WTC11 (cell line): Measurements from ENCODE around the gene ZFR. TPM values are rescaled to one million over a fixed set of nuclear protein-coding genes. Genes with fewer than 3 reads are reported as not detected.

Experiments
- ATAC-seq: fragments of 200-7000 bp; cut with Tn5 transposase; 2 replicates; pipeline ENCODE4 v1.10.0; 2021; ENCODE audit warnings: mild to moderate bottlenecking, moderate library complexity
- CTCF ChIA-PET: fragments of 300-600 bp; sonication (Branson Sonifier 250); formaldehyde crosslinking; loops from one replicate; lab custom pipeline; 2021; ENCODE audit warnings: antibody characterized with exemption; lab: Charles Lee
- POLR2A ChIA-PET: fragments of 350-600 bp; sonication (Branson Sonifier 250); formaldehyde crosslinking; loops from one replicate; lab custom pipeline; 2021; ENCODE audit warnings: antibody characterized with exemption; lab: Charles Lee
- DNase-seq: peaks from one replicate; pipeline ENCODE4 v3.0.0; 2021; ENCODE audit warnings: low spot score
- H3K27ac Mint-ChIP-seq: 2 replicates; pipeline ENCODE4 v1.8.0; 2021; ENCODE audit warnings: mixed read lengths
- H3K27me3 Mint-ChIP-seq: 2 replicates; pipeline ENCODE4 v1.8.0; 2021; ENCODE audit warnings: low read depth, mild to moderate bottlenecking, moderate library complexity, mixed read lengths
- H3K36me3 Mint-ChIP-seq: 2 replicates; pipeline ENCODE4 v1.8.0; 2021; ENCODE audit warnings: mixed read lengths
- H3K4me1 Mint-ChIP-seq: 2 replicates; pipeline ENCODE4 v1.8.0; 2022; ENCODE audit warnings: mixed read lengths
- H3K4me3 Mint-ChIP-seq: 2 replicates; pipeline ENCODE4 v1.8.0; 2021; ENCODE audit warnings: mild to moderate bottlenecking, moderate library complexity, mixed read lengths
- H3K9me3 Mint-ChIP-seq: 2 replicates; pipeline ENCODE4 v1.8.0; 2021; ENCODE audit warnings: mixed read lengths
- AFF4 ChIP-seq: sonication (generic); formaldehyde crosslinking; IDR thresholded peaks from 2 replicates; pipeline ENCODE4 v1.8.1; 2023; ENCODE audit warnings: mild to moderate bottlenecking, missing genetic modification reagents, borderline replicate concordance
- AR ChIP-seq: fragments of 250-450 bp; sonication (Bioruptor Pico); IDR thresholded peaks from 2 replicates; pipeline ENCODE4 v1.9.0; 2021; ENCODE audit warnings: mild to moderate bottlenecking
- ATF2 ChIP-seq: sonication (generic); formaldehyde crosslinking; IDR thresholded peaks from 2 replicates; pipeline ENCODE4 v1.8.1; 2022; ENCODE audit warnings: low read depth, missing genetic modification reagents, borderline replicate concordance
- CBFB ChIP-seq: sonication (generic); formaldehyde crosslinking; IDR thresholded peaks from 2 replicates; pipeline ENCODE4 v1.8.1; 2022; ENCODE audit warnings: mild to moderate bottlenecking, low read depth, missing genetic modification reagents
- E2F5 ChIP-seq: sonication (generic); formaldehyde crosslinking; IDR thresholded peaks from 2 replicates; pipeline ENCODE4 v1.8.1; 2022; ENCODE audit warnings: mild to moderate bottlenecking, moderate library complexity, missing genetic modification reagents
- ERG ChIP-seq: fragments of 250-450 bp; sonication (Bioruptor Pico); IDR thresholded peaks from 2 replicates; pipeline ENCODE4 v1.8.0; 2021; ENCODE audit warnings: mild to moderate bottlenecking
- ESRRA ChIP-seq: sonication (generic); formaldehyde crosslinking; IDR thresholded peaks from 2 replicates; pipeline ENCODE4 v1.8.1; 2022; ENCODE audit warnings: mild to moderate bottlenecking, missing genetic modification reagents, borderline replicate concordance
- GABPB1 ChIP-seq: sonication (generic); formaldehyde crosslinking; IDR thresholded peaks from 2 replicates; pipeline ENCODE4 v1.8.1; 2023; ENCODE audit warnings: mild to moderate bottlenecking, missing genetic modification reagents
- GRHL2 ChIP-seq: fragments of 250-450 bp; sonication (Bioruptor Pico); IDR thresholded peaks from 2 replicates; pipeline ENCODE4 v1.8.0; 2022; ENCODE audit warnings: mild to moderate bottlenecking, moderate library complexity; ENCODE audit not compliant: insufficient replicate concordance, severe bottlenecking
- JAZF1 ChIP-seq: fragments of 250-450 bp; sonication (Bioruptor Pico); IDR thresholded peaks from 2 replicates; pipeline ENCODE4 v1.9.0; 2021; ENCODE audit warnings: moderate library complexity, mild to moderate bottlenecking, inconsistent platforms
- JUN ChIP-seq: sonication (generic); formaldehyde crosslinking; IDR thresholded peaks from 2 replicates; pipeline ENCODE4 v1.8.0; 2023; ENCODE audit warnings: mild to moderate bottlenecking, missing genetic modification reagents
- MLX ChIP-seq: sonication (generic); formaldehyde crosslinking; IDR thresholded peaks from 2 replicates; pipeline ENCODE4 v1.8.1; 2023; ENCODE audit warnings: mild to moderate bottlenecking, missing genetic modification reagents, moderate library complexity
- MXD4 ChIP-seq: fragments of 250-450 bp; sonication (Bioruptor Pico); IDR thresholded peaks from 2 replicates; pipeline ENCODE4 v1.8.0; 2021; ENCODE audit warnings: mild to moderate bottlenecking, moderate library complexity, borderline replicate concordance
- NR2C2 ChIP-seq: sonication (generic); formaldehyde crosslinking; IDR thresholded peaks from 2 replicates; pipeline ENCODE4 v1.8.0; 2022; ENCODE audit warnings: mild to moderate bottlenecking, missing genetic modification reagents
- PRRX2 ChIP-seq: fragments of 250-450 bp; sonication (Bioruptor Pico); IDR thresholded peaks from 2 replicates; pipeline ENCODE4 v1.8.0; 2021; ENCODE audit warnings: mild to moderate bottlenecking
- SMAD3 ChIP-seq: sonication (generic); formaldehyde crosslinking; IDR thresholded peaks from 2 replicates; pipeline ENCODE4 v1.8.0; 2022; ENCODE audit warnings: missing genetic modification reagents, mild to moderate bottlenecking, borderline replicate concordance
- SOX15 ChIP-seq: fragments of 250-450 bp; sonication (Bioruptor Pico); IDR thresholded peaks from 2 replicates; pipeline ENCODE4 v1.9.0; 2021; ENCODE audit warnings: mild to moderate bottlenecking
- SP1 ChIP-seq: sonication (generic); formaldehyde crosslinking; conservative IDR thresholded peaks from 2 replicates; pipeline ENCODE4 v1.8.1; 2022; ENCODE audit warnings: missing genetic modification reagents
- TEAD1 ChIP-seq: sonication (generic); formaldehyde crosslinking; IDR thresholded peaks from 2 replicates; pipeline ENCODE4 v1.8.0; 2022; ENCODE audit warnings: mild to moderate bottlenecking, missing genetic modification reagents
- ZNF232 ChIP-seq: sonication (generic); formaldehyde crosslinking; IDR thresholded peaks from 2 replicates; pipeline ENCODE4 v1.8.0; 2022; ENCODE audit warnings: mild to moderate bottlenecking, missing genetic modification reagents
- total RNA-seq: library from RNA; stranded (reverse); gene quantifications from 3 replicates; pipeline ENCODE4 v1.2.3, GENCODE V29; 2021

The ZFR gene
- total RNA-seq, 1 experiment from 2014 or later, result 64.5 TPM

DNA sequence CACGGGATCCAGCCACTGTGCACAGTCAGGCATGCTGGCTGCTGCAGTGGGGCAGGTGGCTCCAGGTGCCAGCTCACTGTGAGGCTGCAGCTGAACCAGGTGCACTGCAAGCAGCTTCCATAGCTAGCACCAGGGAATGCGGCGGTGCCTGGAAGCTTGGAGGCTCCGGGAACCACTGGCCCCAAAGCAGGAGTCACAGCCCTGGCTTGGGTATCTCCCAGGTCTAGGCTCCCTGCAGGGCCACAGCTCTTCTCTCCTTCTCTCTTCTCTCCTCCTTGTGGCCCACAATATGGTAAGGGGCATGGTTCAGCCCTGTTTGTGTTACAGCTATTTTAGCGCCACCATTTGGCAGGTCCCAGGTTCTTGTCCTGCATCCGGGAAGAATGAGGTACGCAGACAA is 125.1 kb downstream of the ZFR start:
- Mint-ChIP-seq H3K4me1 (peaks cover 6% of the 10 kb centered on the region; the same call in 1 of the 2 replicates), H3K9me3 (peaks cover 7% of the 10 kb centered on the region), H3K4me3 (no peak overlapping the region), H3K36me3 (peaks cover 6% of the 10 kb centered on the region), H3K27me3 (no peaks in the 10 kb centered on the region), H3K27ac (no peak overlapping the region)
- DNase-seq (peak; percentile 54), ATAC-seq (peak; percentile 87)
- no peak for TF ChIP-seq GRHL2 (CRISPR knock-in tag)
- TF ChIP-seq AR, result no peak
- TF ChIP-seq ZNF232 (CRISPR knock-in tag), result no peak
- TF ChIP-seq ATF2 (CRISPR knock-in tag), result no peak
- no peak for TF ChIP-seq GABPB1 (CRISPR knock-in tag)
- no peak for TF ChIP-seq TEAD1
- no peak for TF ChIP-seq MXD4 (CRISPR knock-in tag)
- TF ChIP-seq AFF4 (CRISPR knock-in tag), result no peak
- no peak for TF ChIP-seq PRRX2 (CRISPR knock-in tag)
- no peak for TF ChIP-seq MLX (CRISPR knock-in tag)
- TF ChIP-seq JAZF1, result no peak
- no peak for TF ChIP-seq E2F5
- no peak for TF ChIP-seq ESRRA
- no peak for TF ChIP-seq CBFB (CRISPR knock-in tag)
- no peak for TF ChIP-seq JUN (CRISPR knock-in tag)
- no peak for TF ChIP-seq NR2C2
- TF ChIP-seq SOX15 (CRISPR knock-in tag), result no peak
- no peak for TF ChIP-seq ERG (CRISPR knock-in tag)
- no peak for TF ChIP-seq SMAD3 (CRISPR knock-in tag)
- no peak for TF ChIP-seq SP1
- CTCF ChIA-PET, result interaction anchor here (0.7 to 1.7 kb wide), 21 partner anchors 10 to 493 kb away, joined by 3 to 58 read pairs (median 5); no protein-coding TSS in a partner anchor
- POLR2A ChIA-PET, result interaction anchor here (0.5 to 1.5 kb wide), 4 partner anchors 39 to 146 kb away, joined by 3 to 7 read pairs (median 3); partner anchors contain the start of gene GOLPH3
